ENCODE data around the gene LDHB. TPM values are rescaled to one million over a fixed set of nuclear protein-coding genes. Genes with fewer than 3 reads are reported as not detected.

The LDHB gene
- total and polyA plus RNA-seq, 9 donors, result 266 to 674 (median 479) TPM

Other genes with a start within 250 kb of the LDHB start
- gene PYROXD1, start 220.2 kb downstream of the LDHB start, total RNA-seq, result 10 to 100 TPM; 11.3 to 25.4 (median 15.8) TPM
- gene PYROXD1, start 220.2 kb downstream of the LDHB start, polyA plus RNA-seq, result 1 to 10 TPM; 7.3 to 9.4 TPM
- 10 to 100 TPM; 12.3 to 28.0 (median 17.3) TPM for gene RECQL, start 156.2 kb downstream of the LDHB start, total RNA-seq
- 10 to 100 TPM; 14.9 to 18.2 TPM for gene RECQL, start 156.2 kb downstream of the LDHB start, polyA plus RNA-seq
- gene GOLT1B, start 156.1 kb downstream of the LDHB start, total RNA-seq, result 10 to 100 TPM; 13.6 to 23.3 (median 18.3) TPM
- 10 to 100 TPM; 19.9 to 29.6 TPM for gene GOLT1B, start 156.1 kb downstream of the LDHB start, polyA plus RNA-seq
- 1 to 10 TPM in 1 of 7 donors, under 1 TPM in 3, not detected in 3; 0.22 to 1.1 (median 0.39) TPM for gene SPX, start 131.5 kb downstream of the LDHB start, total RNA-seq
- under 1 TPM; 0.16 to 0.17 TPM for gene SPX, start 131.5 kb downstream of the LDHB start, polyA plus RNA-seq
- under 1 TPM in 1 of 7 donors, not detected in 6; 0.12 TPM for gene GYS2, start 53.0 kb downstream of the LDHB start, total RNA-seq
- not detected for gene GYS2, start 53.0 kb downstream of the LDHB start, polyA plus RNA-seq
- gene KCNJ8, start 116.9 kb upstream of the LDHB start, total RNA-seq, result 10 to 100 TPM; 13.0 to 32.5 (median 17.4) TPM
- gene KCNJ8, start 116.9 kb upstream of the LDHB start, polyA plus RNA-seq, result 10 to 100 TPM; 15.2 to 21.2 TPM